Upper lobe of right lung (tissue), 1 donor: ENCODE data around the gene PHF23. TPM values are rescaled to one million over a fixed set of nuclear protein-coding genes. Genes with fewer than 3 reads are reported as not detected.

Source experiments
- ATAC-seq: fragments of 200-7000 bp; cut with Tn5 transposase; one replicate; pipeline ENCODE4 v1.9.1; 2020; ENCODE audit warnings: mild to moderate bottlenecking, moderate library complexity
- DNase-seq: peaks from one replicate; pipeline ENCODE4 v3.0.0-alpha.2; 2020
- H3K27ac ChIP-seq: fragments of 200-600 bp; one replicate; pipeline ENCODE4 v1.8.0; 2022
- H3K27me3 ChIP-seq: fragments of 200-600 bp; one replicate; pipeline ENCODE4 v1.8.0; 2022; ENCODE audit warnings: mild to moderate bottlenecking
- H3K36me3 ChIP-seq: fragments of 200-600 bp; one replicate; pipeline ENCODE4 v1.8.0; 2022
- H3K4me1 ChIP-seq: fragments of 200-600 bp; one replicate; pipeline ENCODE4 v1.8.0; 2022
- H3K4me3 ChIP-seq: fragments of 200-600 bp; one replicate; pipeline ENCODE4 v1.8.0; 2022; ENCODE audit warnings: mild to moderate bottlenecking
- H3K9me3 ChIP-seq: fragments of 200-600 bp; one replicate; pipeline ENCODE4 v1.8.0; 2022
- intact Hi-C: fragments of 100-400 bp; cut with DNase I; formaldehyde crosslinking; loops from one replicate; pipeline ENCODE4 v1.11.0; 2022
- total RNA-seq: library from RNA; stranded (reverse); fragmentation: NEBNext Ultra II Directional; extraction: Animal tissue kit (Norgen Biotek cat#: 25700); gene quantifications from one replicate; pipeline ENCODE4 v1.2.1, GENCODE V29; 2021
- TF ChIP-seq, protein P1 (sequence below): fragments of 200-600 bp; IDR thresholded peaks from one replicate; pipeline ENCODE4 v1.8.0; 2022; ENCODE audit warnings: antibody characterized with exemption
- donor health status: DM: no; HTN: yes; CAD: no; lungs with severe emphysema.

The PHF23 gene
- total RNA-seq, 1 donor from 2014 or later: 36.9 TPM

DNA sequence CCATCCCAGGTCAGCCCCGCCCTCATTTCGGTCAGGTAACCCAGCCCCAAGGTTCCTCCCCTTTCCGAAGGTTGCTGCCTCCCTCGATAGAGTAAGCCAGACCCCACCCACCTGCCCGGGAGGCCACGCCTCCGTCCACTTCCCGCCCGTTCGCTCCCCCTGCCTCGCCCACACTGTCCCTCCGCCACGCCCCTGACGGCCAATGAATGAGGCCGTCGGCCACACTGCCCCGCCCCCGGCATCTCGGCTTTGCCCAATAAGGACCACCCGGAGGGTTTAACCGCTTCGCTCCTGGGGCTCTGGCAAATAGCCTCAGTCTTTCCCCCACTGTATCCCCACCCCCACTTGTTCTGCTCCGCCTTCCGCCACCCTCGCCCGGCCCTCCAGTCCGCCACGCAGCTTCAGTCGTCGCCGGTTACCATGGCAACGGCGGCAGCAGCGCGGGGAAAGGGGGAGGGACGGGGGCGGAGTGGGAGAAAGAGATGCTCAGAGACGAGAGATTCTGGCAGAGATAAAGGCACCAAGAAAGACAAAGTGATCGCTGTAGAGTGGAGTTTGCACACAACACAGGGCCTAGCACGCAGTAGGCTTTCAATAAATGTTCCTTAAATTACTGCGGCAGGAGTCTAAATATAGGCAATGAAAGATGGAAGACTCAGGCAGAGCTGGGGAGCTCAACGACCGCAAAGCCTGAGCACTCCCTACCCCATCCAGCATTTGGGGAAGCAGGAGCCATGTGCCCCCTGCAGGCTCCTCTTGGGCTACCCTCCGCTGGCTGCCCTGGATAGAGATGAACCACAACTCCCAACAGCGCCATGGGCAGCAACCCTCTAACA, 24.7 kb downstream of the PHF23 start:
- Histone ChIP-seq H3K9me3 (no peaks in the 10 kb centered on the region), H3K27ac (peak overlapping the region; percentile 73), H3K4me3 (peak overlapping the region; percentile 66), H3K4me1 (peaks cover 45% of the 10 kb centered on the region), H3K36me3 (no peaks in the 10 kb centered on the region), H3K27me3 (no peaks in the 10 kb centered on the region)
- TF ChIP-seq, protein P1, sequence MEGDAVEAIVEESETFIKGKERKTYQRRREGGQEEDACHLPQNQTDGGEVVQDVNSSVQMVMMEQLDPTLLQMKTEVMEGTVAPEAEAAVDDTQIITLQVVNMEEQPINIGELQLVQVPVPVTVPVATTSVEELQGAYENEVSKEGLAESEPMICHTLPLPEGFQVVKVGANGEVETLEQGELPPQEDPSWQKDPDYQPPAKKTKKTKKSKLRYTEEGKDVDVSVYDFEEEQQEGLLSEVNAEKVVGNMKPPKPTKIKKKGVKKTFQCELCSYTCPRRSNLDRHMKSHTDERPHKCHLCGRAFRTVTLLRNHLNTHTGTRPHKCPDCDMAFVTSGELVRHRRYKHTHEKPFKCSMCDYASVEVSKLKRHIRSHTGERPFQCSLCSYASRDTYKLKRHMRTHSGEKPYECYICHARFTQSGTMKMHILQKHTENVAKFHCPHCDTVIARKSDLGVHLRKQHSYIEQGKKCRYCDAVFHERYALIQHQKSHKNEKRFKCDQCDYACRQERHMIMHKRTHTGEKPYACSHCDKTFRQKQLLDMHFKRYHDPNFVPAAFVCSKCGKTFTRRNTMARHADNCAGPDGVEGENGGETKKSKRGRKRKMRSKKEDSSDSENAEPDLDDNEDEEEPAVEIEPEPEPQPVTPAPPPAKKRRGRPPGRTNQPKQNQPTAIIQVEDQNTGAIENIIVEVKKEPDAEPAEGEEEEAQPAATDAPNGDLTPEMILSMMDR: peak; percentile 52
- DNase-seq (peak; percentile 100), ATAC-seq (peak; percentile 93)
- intact Hi-C loops: no loop called here

DNA sequence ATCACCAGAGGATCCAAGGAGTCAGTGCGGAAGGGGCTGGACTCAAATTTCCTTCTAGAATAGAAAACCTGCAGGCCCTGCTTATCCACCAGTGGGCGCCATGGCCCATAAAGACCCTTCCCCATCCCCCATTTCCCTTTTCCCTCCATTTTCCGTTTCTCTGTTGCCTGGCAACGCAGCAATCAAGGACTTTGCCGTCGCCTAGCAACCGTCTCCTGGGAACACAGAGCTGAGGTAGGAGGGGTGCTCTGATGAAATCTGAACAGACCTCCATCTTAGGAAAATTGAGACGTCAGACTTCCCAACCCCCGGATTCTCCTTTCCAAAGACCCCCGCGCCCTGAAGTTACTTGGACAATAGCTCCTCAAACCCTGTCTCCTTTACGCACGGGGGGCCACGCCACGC, 25.4 kb downstream of the PHF23 start:
- TF ChIP-seq, protein P1: peak; percentile 33
- Histone ChIP-seq H3K9me3 (no peaks in the 10 kb centered on the region), H3K36me3 (no peaks in the 10 kb centered on the region), H3K27me3 (no peaks in the 10 kb centered on the region), H3K4me1 (peaks cover 39% of the 10 kb centered on the region), H3K27ac (peak overlapping the region; percentile 73), H3K4me3 (peak overlapping the region; percentile 66)
- ATAC-seq (peak; percentile 0), DNase-seq (no peak)
- intact Hi-C loops: no loop called here

DNA sequence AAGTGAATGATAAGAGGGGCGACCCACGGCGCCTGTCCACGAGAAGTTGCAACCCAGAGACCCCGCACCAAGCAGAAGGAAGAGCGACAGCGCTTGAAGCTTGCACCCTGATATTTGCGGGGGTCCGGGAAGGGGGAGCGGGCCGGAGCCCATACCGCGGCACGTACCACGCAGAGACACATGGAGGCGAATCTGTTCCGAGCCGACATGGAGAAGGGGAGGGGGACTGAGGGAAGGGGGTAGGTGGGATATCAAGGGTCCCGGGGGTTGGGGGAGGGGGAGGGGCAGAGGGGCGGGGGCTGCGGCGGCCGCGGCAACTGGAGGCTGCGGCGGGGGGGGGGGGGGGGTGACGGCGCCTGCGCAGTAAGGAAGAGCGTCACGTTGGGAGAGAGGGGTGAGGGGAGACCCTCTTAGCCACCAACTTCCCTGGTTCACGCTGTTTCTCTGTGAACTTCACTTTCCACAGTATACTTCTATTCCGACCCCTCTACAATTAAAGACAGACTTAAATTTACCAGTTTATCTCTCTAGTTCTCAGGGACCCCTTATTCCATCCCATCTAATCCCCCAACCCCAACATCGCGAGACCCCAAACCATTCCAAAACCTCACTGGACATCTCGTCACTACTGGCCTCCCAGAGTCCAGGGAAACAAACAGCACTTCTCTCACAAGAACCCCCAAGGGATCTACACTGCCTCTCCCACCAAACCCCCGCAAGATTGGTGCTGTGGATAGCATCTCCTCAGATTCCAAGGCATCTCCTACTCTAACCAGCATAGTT, 27.6 kb downstream of the PHF23 start:
- TF ChIP-seq, protein P1: no peak
- no peak for ATAC-seq
- intact Hi-C loops: no loop called here
- Histone ChIP-seq H3K27ac (no peak overlapping the region), H3K36me3 (no peaks in the 10 kb centered on the region), H3K4me1 (peaks cover 23% of the 10 kb centered on the region), H3K27me3 (no peaks in the 10 kb centered on the region), H3K4me3 (no peak overlapping the region), H3K9me3 (no peaks in the 10 kb centered on the region)
- no peak for DNase-seq

DNA sequence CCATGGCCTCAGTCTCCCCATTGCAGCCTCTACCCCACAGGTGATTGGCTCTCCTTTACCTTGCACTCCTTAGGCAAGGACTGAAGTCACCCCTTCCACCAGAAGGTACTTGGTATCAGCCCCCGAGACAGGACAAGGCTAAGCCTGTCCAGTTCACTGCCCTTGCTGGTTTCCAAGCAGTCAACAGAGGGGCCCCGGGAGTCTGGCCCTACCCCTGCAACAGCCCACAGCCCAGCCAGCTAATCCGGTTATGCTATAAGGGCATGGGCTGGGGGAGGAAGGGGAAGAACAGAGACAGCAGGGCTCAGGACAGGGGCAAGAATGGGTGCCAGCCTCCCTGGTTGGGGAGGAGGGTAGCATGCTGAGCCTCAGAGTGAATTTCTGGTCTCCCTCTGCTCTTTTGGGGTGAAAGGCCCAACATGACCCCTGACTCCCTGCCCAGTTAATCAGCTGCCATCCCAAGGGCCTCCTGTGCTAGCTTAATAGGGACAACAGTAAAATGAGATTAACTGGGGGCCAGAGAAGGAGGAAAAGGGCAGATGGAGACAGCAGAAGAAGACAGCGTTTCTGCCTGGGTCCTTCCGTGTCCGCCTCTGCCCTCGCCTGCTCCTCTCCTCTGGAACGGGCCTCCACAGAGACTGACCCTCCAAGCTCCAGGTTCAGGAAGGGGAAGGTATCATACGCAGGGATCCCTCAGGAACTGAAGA, 30.4 kb downstream of the PHF23 start:
- Histone ChIP-seq H3K4me3 (no peak overlapping the region), H3K27me3 (no peaks in the 10 kb centered on the region), H3K9me3 (no peaks in the 10 kb centered on the region), H3K27ac (no peak overlapping the region), H3K36me3 (no peaks in the 10 kb centered on the region), H3K4me1 (peaks cover 8% of the 10 kb centered on the region)
- TF ChIP-seq, protein P1: no peak
- intact Hi-C loops: no loop called here
- ATAC-seq: no peak
- DNase-seq: no peak

DNA sequence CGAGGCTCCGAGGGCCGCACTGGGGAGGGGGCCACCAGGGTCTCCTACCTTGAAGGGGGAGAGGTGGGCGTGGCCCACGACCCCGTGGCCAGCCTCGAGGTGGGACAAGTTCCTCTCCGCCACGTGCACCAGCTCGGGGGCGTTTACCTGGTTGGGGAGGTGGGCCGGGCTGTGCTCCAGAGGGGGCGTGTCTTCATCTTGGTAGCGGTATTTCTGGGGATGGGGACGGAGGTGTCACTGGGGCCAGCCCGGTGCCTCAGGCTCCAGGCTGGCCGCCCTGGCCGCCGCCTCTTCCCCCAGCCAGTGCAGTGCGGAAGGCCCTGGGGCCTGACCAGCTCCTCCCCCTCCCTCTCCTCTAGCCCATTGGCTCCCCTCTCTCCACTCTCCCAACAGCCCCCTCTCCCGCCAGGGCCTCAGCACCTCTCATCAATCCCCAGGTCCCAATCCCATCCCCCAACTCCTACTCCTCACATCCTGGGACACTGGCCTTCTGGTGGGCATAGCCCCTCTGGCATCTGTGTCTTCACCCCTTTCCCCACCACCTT, 31.2 kb downstream of the PHF23 start:
- peaks cover under 1% of the 10 kb centered on the region for H3K36me3 ChIP-seq
- H3K4me3 ChIP-seq: no peak overlapping the region
- H3K9me3 ChIP-seq: no peaks in the 10 kb centered on the region
- DNase-seq (no peak), ATAC-seq (no peak)
- H3K4me1 ChIP-seq: peaks cover 8% of the 10 kb centered on the region
- intact Hi-C loops: no loop called here
- H3K27me3 ChIP-seq: no peaks in the 10 kb centered on the region
- H3K27ac ChIP-seq: no peak overlapping the region
- TF ChIP-seq, protein P1: no peak
